Measurements from ENCODE around the gene ACTN2.

Gene ACTN2

GRCh38 chr1:236692128-236692527, 5.8 kb downstream of the ACTN2 start:
- DNase-seq = no peak

- DNase-seq = no peak
Measured at GRCh38 chr1:236692742-236693141, 6.4 kb downstream of the ACTN2 start.

GRCh38 chr1:236699366-236699765, 13.1 kb downstream of the ACTN2 start:
- no peak for DNase-seq

- no peak for DNase-seq
Measured at GRCh38 chr1:236700903-236701302, 14.6 kb downstream of the ACTN2 start.

- no peak for DNase-seq
Measured at GRCh38 chr1:236701782-236702181, 15.5 kb downstream of the ACTN2 start.

- no peak for DNase-seq
Measured at GRCh38 chr1:236702791-236703394, 16.6 kb downstream of the ACTN2 start.

GRCh38 chr1:236705771-236706170, 19.5 kb downstream of the ACTN2 start:
- no peak for DNase-seq

- DNase-seq = no peak
Measured at GRCh38 chr1:236706183-236706582, 19.9 kb downstream of the ACTN2 start.

- DNase-seq = no peak
Measured at GRCh38 chr1:236710328-236710892, 24.1 kb downstream of the ACTN2 start.

GRCh38 chr1:236716160-236716559, 29.9 kb downstream of the ACTN2 start:
- no peak for DNase-seq

GRCh38 chr1:236717811-236718210, 31.5 kb downstream of the ACTN2 start:
- no peak for DNase-seq

- no peak for DNase-seq
Measured at GRCh38 chr1:236718328-236718727, 32.0 kb downstream of the ACTN2 start.

GRCh38 chr1:236720206-236720605, 33.9 kb downstream of the ACTN2 start:
- no peak for DNase-seq

GRCh38 chr1:236720611-236721010, 34.3 kb downstream of the ACTN2 start:
- no peak for DNase-seq

GRCh38 chr1:236724049-236724448, 37.8 kb downstream of the ACTN2 start:
- DNase-seq = no peak

- no peak for DNase-seq
Measured at GRCh38 chr1:236724506-236724905, 38.2 kb downstream of the ACTN2 start.

- DNase-seq = no peak
Measured at GRCh38 chr1:236725668-236726067, 39.4 kb downstream of the ACTN2 start.

GRCh38 chr1:236727521-236727920, 41.2 kb downstream of the ACTN2 start:
- no peak for DNase-seq

GRCh38 chr1:236728752-236729151, 42.5 kb downstream of the ACTN2 start:
- no peak for DNase-seq

- DNase-seq = no peak
Measured at GRCh38 chr1:236733653-236734052, 47.4 kb downstream of the ACTN2 start.

- no peak for DNase-seq
Measured at GRCh38 chr1:236734141-236734765, 48.0 kb downstream of the ACTN2 start.

GRCh38 chr1:236736761-236737160, 50.5 kb downstream of the ACTN2 start:
- DNase-seq = no peak

- DNase-seq = no peak
Measured at GRCh38 chr1:236741753-236742152, 55.5 kb downstream of the ACTN2 start.

GRCh38 chr1:236742421-236743160, 56.3 kb downstream of the ACTN2 start:
- no peak for DNase-seq

Data from activated CD8-positive, alpha-beta memory T cell treated with anti-CD3 and anti-CD28 coated beads for 24 hours (primary cell).